ENCODE data around the gene SAE1. TPM values are rescaled to one million over a fixed set of nuclear protein-coding genes. Genes with fewer than 3 reads are reported as not detected.

The SAE1 gene
- total RNA-seq, 4 donors from 2014 or later: 36.5 to 50.7 (median 49.2) TPM

GRCh38 chr19:47258895-47259555, 128.4 kb downstream of the SAE1 start:
- ATAC-seq (ENCODE audit: low FRiP score) (no peak), DNase-seq (ENCODE audit: low spot score) (no peak)
- no peak for TF ChIP-seq CTCF (IDR thresholded peaks at IDR 0.05)

Small RNA genes lying within 50 kb of the gene (small RNA-seq; reads per million reads assigned to genes)
- not detected for gene MIR3190

Other genes with a start within 250 kb of the SAE1 start
- gene NPAS1, start 111.0 kb upstream of the SAE1 start, total RNA-seq: 1 to 10 TPM in 2 of 4 donors, not detected in 2; 1.3 to 1.4 TPM
- gene TMEM160, start 82.2 kb upstream of the SAE1 start, total RNA-seq: 10 to 100 TPM; 17.5 to 35.0 (median 22.8) TPM
- gene ZC3H4, start 17.1 kb upstream of the SAE1 start, total RNA-seq: 10 to 100 TPM; 13.1 to 20.9 (median 18.0) TPM
- gene BBC3, start 100.4 kb downstream of the SAE1 start, total RNA-seq: 1 to 10 TPM; 1.0 to 9.1 (median 1.8) TPM
- 10 to 100 TPM in 2 of 4 donors, 1 to 10 TPM in 2; 8.2 to 16.7 (median 12.5) TPM for gene CCDC9, start 125.7 kb downstream of the SAE1 start, total RNA-seq
- 1 to 10 TPM; 3.3 to 8.2 (median 5.7) TPM for gene INAFM1, start 144.1 kb downstream of the SAE1 start, total RNA-seq
- gene C5AR1, start 179.0 kb downstream of the SAE1 start, total RNA-seq: 10 to 100 TPM; 26.5 to 94.0 (median 60.7) TPM
- gene C5AR2, start 201.3 kb downstream of the SAE1 start, total RNA-seq: 10 to 100 TPM in 3 of 4 donors, 1 to 10 TPM in 1; 5.4 to 16.9 (median 12.9) TPM
- 10 to 100 TPM in 3 of 4 donors, 1 to 10 TPM in 1; 9.5 to 22.2 (median 14.7) TPM for gene DHX34, start 218.5 kb downstream of the SAE1 start, total RNA-seq